Measurements from ENCODE around the gene ARMH3.
"Not testable (repeated sequence)": the region's sequence is repeated elsewhere in the genome, so short reads cannot be mapped to it uniquely, and the experiment has no call there.

DNA sequence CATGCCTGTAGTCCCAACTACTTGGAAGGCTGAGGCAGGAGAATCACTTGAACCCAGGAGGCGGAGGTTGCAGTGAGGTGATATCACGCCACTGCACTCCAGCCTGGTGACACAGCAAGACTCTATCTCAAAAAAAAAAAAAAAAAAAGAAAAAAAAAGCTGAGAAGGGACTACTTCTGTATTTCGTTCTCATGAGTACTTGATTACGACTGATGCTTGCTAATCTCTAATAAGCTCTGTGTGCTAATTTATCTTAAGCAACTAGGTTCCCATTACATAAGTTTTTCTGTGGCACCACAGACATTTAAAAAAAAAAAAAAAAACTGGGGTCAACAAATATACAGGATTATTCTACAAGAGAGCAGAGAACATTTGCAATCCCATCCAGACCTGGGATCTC is 48.9 kb downstream of the ARMH3 start:
- TF ChIP-seq POLR2AphosphoS5 (IDR thresholded peaks at IDR 0.05; ENCODE audit: low read depth, low read length); POLR2A (IDR thresholded peaks at IDR 0.05; ENCODE audit: low read depth, low read length); TAF1 (IDR thresholded peaks at IDR 0.05; ENCODE audit: borderline replicate concordance, low read depth, low read length): not testable (repeated sequence)

All from GM12892 (cell line).